ENCODE results near the gene ARHGAP10.

DNA sequence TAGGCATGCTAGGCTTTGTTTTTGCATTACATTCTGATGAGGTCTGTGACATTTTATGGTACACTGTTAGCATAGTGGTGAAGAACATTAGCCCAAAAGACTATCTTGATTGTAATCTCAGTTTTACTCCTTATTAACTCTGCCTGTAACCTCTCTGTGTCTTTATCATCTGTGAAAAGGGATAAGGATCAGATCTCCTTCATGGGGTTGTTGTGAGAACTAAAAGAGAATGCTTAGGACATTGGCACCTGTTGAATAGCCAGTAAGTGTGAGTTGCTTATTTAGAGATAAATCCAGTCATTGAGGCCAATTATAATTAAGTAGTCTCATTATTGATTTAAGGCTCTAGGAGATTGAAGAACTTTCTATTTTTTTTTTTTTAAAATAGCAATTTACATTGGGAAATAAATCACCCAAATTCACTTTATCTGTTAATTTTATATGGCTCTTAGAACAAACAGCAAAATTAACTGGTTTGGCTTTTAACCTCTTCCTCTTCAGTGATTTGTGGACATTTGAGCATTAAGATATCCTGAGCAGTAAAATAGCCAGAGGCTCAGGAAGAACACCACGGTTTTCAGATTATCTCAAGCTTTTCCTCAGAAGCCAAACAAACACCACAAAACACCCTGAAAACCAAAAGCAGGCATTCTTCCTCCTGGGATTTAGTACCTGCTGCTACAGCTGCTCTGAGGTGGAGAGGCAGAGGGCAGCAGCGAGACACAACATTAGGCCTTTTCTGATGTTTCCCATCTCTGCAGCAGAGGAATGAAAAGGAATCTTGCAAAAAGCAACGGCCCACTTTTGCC lies 192.9 kb downstream of the ARHGAP10 start:
- TF ChIP-seq, protein P1, sequence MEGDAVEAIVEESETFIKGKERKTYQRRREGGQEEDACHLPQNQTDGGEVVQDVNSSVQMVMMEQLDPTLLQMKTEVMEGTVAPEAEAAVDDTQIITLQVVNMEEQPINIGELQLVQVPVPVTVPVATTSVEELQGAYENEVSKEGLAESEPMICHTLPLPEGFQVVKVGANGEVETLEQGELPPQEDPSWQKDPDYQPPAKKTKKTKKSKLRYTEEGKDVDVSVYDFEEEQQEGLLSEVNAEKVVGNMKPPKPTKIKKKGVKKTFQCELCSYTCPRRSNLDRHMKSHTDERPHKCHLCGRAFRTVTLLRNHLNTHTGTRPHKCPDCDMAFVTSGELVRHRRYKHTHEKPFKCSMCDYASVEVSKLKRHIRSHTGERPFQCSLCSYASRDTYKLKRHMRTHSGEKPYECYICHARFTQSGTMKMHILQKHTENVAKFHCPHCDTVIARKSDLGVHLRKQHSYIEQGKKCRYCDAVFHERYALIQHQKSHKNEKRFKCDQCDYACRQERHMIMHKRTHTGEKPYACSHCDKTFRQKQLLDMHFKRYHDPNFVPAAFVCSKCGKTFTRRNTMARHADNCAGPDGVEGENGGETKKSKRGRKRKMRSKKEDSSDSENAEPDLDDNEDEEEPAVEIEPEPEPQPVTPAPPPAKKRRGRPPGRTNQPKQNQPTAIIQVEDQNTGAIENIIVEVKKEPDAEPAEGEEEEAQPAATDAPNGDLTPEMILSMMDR (IDR thresholded peaks at IDR 0.05; ENCODE audit: insufficient read depth, low read depth, low read length), result peak; percentile 30
- no peak for TF ChIP-seq EZH2 (IDR thresholded peaks at IDR 0.05; ENCODE audit: insufficient read depth, low read length)

Data from astrocyte (in vitro differentiated cells and primary cell).